ENCODE measurements around the gene RAB3A.

DNA sequence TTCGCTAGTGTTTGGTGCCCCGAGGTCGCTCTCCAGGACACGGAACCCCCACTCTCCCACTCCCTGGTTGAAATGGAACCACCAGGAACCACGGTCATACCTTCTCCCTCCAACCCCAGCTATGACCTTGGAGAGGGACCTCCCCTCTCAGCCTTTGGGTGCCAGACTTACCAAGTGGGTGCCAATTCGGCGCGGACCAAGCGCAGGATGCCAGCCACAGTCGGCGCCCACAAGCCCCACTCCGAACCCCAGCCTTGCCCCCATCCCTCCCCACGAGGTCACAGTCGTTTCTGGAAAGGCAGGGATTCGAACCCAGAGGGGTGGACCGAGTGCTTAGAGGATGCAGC is 21.5 kb upstream of the RAB3A start:
- TF ChIP-seq POLR2A (IDR thresholded peaks at IDR 0.05): no peak
- TF ChIP-seq, protein P1, sequence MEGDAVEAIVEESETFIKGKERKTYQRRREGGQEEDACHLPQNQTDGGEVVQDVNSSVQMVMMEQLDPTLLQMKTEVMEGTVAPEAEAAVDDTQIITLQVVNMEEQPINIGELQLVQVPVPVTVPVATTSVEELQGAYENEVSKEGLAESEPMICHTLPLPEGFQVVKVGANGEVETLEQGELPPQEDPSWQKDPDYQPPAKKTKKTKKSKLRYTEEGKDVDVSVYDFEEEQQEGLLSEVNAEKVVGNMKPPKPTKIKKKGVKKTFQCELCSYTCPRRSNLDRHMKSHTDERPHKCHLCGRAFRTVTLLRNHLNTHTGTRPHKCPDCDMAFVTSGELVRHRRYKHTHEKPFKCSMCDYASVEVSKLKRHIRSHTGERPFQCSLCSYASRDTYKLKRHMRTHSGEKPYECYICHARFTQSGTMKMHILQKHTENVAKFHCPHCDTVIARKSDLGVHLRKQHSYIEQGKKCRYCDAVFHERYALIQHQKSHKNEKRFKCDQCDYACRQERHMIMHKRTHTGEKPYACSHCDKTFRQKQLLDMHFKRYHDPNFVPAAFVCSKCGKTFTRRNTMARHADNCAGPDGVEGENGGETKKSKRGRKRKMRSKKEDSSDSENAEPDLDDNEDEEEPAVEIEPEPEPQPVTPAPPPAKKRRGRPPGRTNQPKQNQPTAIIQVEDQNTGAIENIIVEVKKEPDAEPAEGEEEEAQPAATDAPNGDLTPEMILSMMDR (IDR thresholded peaks at IDR 0.05): no peak
